GM18505 (cell line): Measurements from ENCODE around the gene CCDC85A.

Experiments
- ATAC-seq: cut with Tn5 transposase; IDR thresholded peaks from one replicate; pipeline ENCODE4 v1.9.1; 2021; ENCODE audit not compliant: unreplicated experiment
- POLR2A ChIP-seq: IDR thresholded peaks from 4 replicates; pipeline ENCODE4 v1.6.1; 2011; ENCODE audit warnings: borderline replicate concordance; ENCODE audit not compliant: insufficient read depth, insufficient read length; ENCODE audit errors: extremely low read depth

Gene CCDC85A

GRCh38 chr2:56210291-56210690 lies 26.5 kb downstream of the CCDC85A start:
- no peak for TF ChIP-seq POLR2A
- no peak for ATAC-seq

GRCh38 chr2:56211048-56211447 lies 27.3 kb downstream of the CCDC85A start:
- TF ChIP-seq POLR2A: no peak
- ATAC-seq: no peak

GRCh38 chr2:56215911-56216310 lies 32.1 kb downstream of the CCDC85A start:
- TF ChIP-seq POLR2A: no peak

GRCh38 chr2:56217106-56217505 lies 33.3 kb downstream of the CCDC85A start:
- no peak for ATAC-seq
- TF ChIP-seq POLR2A: no peak

More at GRCh38 chr2:56215911-56216310, 32.1 kb downstream of the CCDC85A start:
- ATAC-seq: no peak

GRCh38 chr2:56222481-56222880 lies 38.7 kb downstream of the CCDC85A start:
- ATAC-seq: no peak
- no peak for TF ChIP-seq POLR2A

- no peak for TF ChIP-seq POLR2A
- no peak for ATAC-seq
Measured at GRCh38 chr2:56224316-56224715, 40.5 kb downstream of the CCDC85A start.

- ATAC-seq: no peak
- TF ChIP-seq POLR2A: no peak
Measured at GRCh38 chr2:56227811-56228210, 44.0 kb downstream of the CCDC85A start.

- ATAC-seq: no peak
- TF ChIP-seq POLR2A: no peak
Measured at GRCh38 chr2:56229397-56230060, 45.7 kb downstream of the CCDC85A start.

GRCh38 chr2:56230156-56230555 lies 46.4 kb downstream of the CCDC85A start:
- TF ChIP-seq POLR2A: no peak
- no peak for ATAC-seq

GRCh38 chr2:56231361-56231760 lies 47.6 kb downstream of the CCDC85A start:
- ATAC-seq: no peak

GRCh38 chr2:56232912-56233311 lies 49.1 kb downstream of the CCDC85A start:
- TF ChIP-seq POLR2A: no peak
- ATAC-seq: no peak

More at GRCh38 chr2:56231361-56231760, 47.6 kb downstream of the CCDC85A start:
- TF ChIP-seq POLR2A: no peak

- no peak for TF ChIP-seq POLR2A
- ATAC-seq: no peak
Measured at GRCh38 chr2:56234241-56234640, 50.5 kb downstream of the CCDC85A start.

- no peak for TF ChIP-seq POLR2A
- ATAC-seq: no peak
Measured at GRCh38 chr2:56239030-56239429, 55.2 kb downstream of the CCDC85A start.

GRCh38 chr2:56239437-56239836 lies 55.6 kb downstream of the CCDC85A start:
- no peak for TF ChIP-seq POLR2A
- ATAC-seq: no peak

GRCh38 chr2:56240210-56240609 lies 56.4 kb downstream of the CCDC85A start:
- no peak for TF ChIP-seq POLR2A
- ATAC-seq: no peak
